ENCODE results near the gene CIDEC.
"Not testable (repeated sequence)": the region's sequence is repeated elsewhere in the genome, so short reads cannot be mapped to it uniquely, and the experiment has no call there.

CIDEC gene

GRCh38 chr3:9872067-9872466 is 8.0 kb downstream of the CIDEC start:
- DNase-seq, result not testable (repeated sequence)

GRCh38 chr3:9870978-9871377 is 9.1 kb downstream of the CIDEC start:
- DNase-seq, result no peak

- no peak for DNase-seq
These were observed 10.1 kb downstream of the CIDEC start for GRCh38 chr3:9869955-9870354.

- DNase-seq, result no peak
These were observed 12.9 kb downstream of the CIDEC start for GRCh38 chr3:9867106-9867505.

- DNase-seq, result no peak
These were observed 13.4 kb downstream of the CIDEC start for GRCh38 chr3:9866639-9867038.

- not testable (repeated sequence) for DNase-seq
These were observed 14.9 kb downstream of the CIDEC start for GRCh38 chr3:9865125-9865637.

GRCh38 chr3:9864200-9864927 is 15.7 kb downstream of the CIDEC start:
- no peak for DNase-seq

- DNase-seq, result no peak
These were observed 16.8 kb downstream of the CIDEC start for GRCh38 chr3:9863058-9863772.

- DNase-seq, result peak; percentile 32
These were observed 17.5 kb downstream of the CIDEC start for GRCh38 chr3:9862391-9863057.

GRCh38 chr3:9861626-9862130 is 18.4 kb downstream of the CIDEC start:
- DNase-seq, result no peak

- no peak for DNase-seq
These were observed 18.9 kb downstream of the CIDEC start for GRCh38 chr3:9861201-9861600.

- no peak for DNase-seq
These were observed 20.5 kb downstream of the CIDEC start for GRCh38 chr3:9859530-9860025.

GRCh38 chr3:9855594-9855993 is 24.5 kb downstream of the CIDEC start:
- no peak for DNase-seq

GRCh38 chr3:9854291-9854940 is 25.6 kb downstream of the CIDEC start:
- not testable (repeated sequence) for DNase-seq

GRCh38 chr3:9852528-9852927 is 27.5 kb downstream of the CIDEC start:
- DNase-seq, result no peak

GRCh38 chr3:9851926-9852325 is 28.1 kb downstream of the CIDEC start:
- DNase-seq, result not testable (repeated sequence)

- DNase-seq, result not testable (repeated sequence)
These were observed 28.7 kb downstream of the CIDEC start for GRCh38 chr3:9851383-9851782.

- not testable (repeated sequence) for DNase-seq
These were observed 31.2 kb downstream of the CIDEC start for GRCh38 chr3:9848860-9849259.

- DNase-seq, result not testable (repeated sequence)
These were observed 32.2 kb downstream of the CIDEC start for GRCh38 chr3:9847870-9848269.

- DNase-seq, result no peak
These were observed 33.0 kb downstream of the CIDEC start for GRCh38 chr3:9846931-9847488.

- no peak for DNase-seq
These were observed 33.8 kb downstream of the CIDEC start for GRCh38 chr3:9846231-9846630.

- DNase-seq, result peak; percentile 98
These were observed 36.2 kb downstream of the CIDEC start, which contains the start of gene RPUSD3 for GRCh38 chr3:9843715-9844438. RPUSD3 (minus strand) TSS chr3:9844008; CDS start chr3:9843990, 18 bp downstream.

Data from stimulated activated CD4-positive, alpha-beta T cell treated with anti-CD3 and anti-CD28 coated beads, Interleukin-12 subunit alpha, Interleukin-12 subunit beta, amount 100 ng/mL, for 4 hours (primary cell).